H1 (cell line): ENCODE measurements around the gene RCAN2. TPM values are rescaled to one million over a fixed set of nuclear protein-coding genes. Genes with fewer than 3 reads are reported as not detected.

Experiments
- CTCF ChIA-PET: fragments of 300-600 bp; sonication (Branson Sonifier 250); formaldehyde crosslinking; loops from one replicate; lab custom pipeline; 2021; ENCODE audit not compliant: partially characterized antibody; lab: Charles Lee
- POLR2A ChIA-PET: fragments of 300-600 bp; sonication (Branson Sonifier 250); formaldehyde crosslinking; loops from one replicate; lab custom pipeline; 2021; ENCODE audit warnings: inconsistent platforms; ENCODE audit not compliant: partially characterized antibody; lab: Charles Lee
- DNase-seq, 2 experiments: peaks; one replicate each; pipeline versions ENCODE4 v3.0.0 to v3.0.0-alpha.2; 2010 to 2022; ENCODE audit warnings: low spot score in 2 of 2, low read depth in 1 of 2, mixed read lengths in 1 of 2
- FAIRE-seq: peaks from 2 replicates; lab custom pipeline; 2011; peaks lifted over from hg19 to GRCh38; lab: Jason Lieb, UNC
- H2AFZ ChIP-seq: 2 replicates; pipeline ENCODE4 v1.8.1; 2012; ENCODE audit warnings: low read length, inconsistent platforms
- H2AK5ac ChIP-seq: 2 replicates; pipeline ENCODE4 v1.6.1; 2013; ENCODE audit warnings: low read depth, low read length
- H2BK120ac ChIP-seq: replicated peaks from 2 replicates; pipeline ENCODE3; 2013; ENCODE audit warnings: low read depth, low read length, inconsistent platforms
- H2BK12ac ChIP-seq: 2 replicates; pipeline ENCODE4 v1.6.1; 2013; ENCODE audit warnings: low read depth, low read length
- H2BK15ac ChIP-seq: 2 replicates; pipeline ENCODE4 v1.6.1; 2013; ENCODE audit warnings: low read length
- H2BK20ac ChIP-seq: 2 replicates; pipeline ENCODE4 v1.6.1; 2013; ENCODE audit warnings: low read length
- H2BK5ac ChIP-seq: 2 replicates; pipeline ENCODE4 v1.6.1; 2013; ENCODE audit warnings: low read depth, low read length
- H3K14ac ChIP-seq: 2 replicates; pipeline ENCODE4 v1.6.1; 2013; ENCODE audit warnings: inconsistent platforms; ENCODE audit not compliant: insufficient read length
- H3K18ac ChIP-seq: 2 replicates; pipeline ENCODE4 v1.6.1; 2013; ENCODE audit warnings: low read length; ENCODE audit errors: extremely low read depth
- H3K23ac ChIP-seq: 2 replicates; pipeline ENCODE4 v1.6.1; 2013; ENCODE audit warnings: inconsistent platforms; ENCODE audit not compliant: insufficient read length
- H3K23me2 ChIP-seq: 2 replicates; pipeline ENCODE4 v1.6.1; 2013; ENCODE audit warnings: low read depth, low read length
- H3K27ac ChIP-seq: 2 replicates; pipeline ENCODE4 v1.6.1; 2011; ENCODE audit warnings: low read depth, low read length, inconsistent platforms
- H3K27me3 ChIP-seq, 4 experiments: replicated peaks in 1 of 4; 1 replicate in 1 of 4; 2 replicates in 3 of 4; pipeline versions ENCODE4 v1.6.1 to v1.8.1; 2011 to 2013; ENCODE audit warnings: low read length in 3 of 4, mild to moderate bottlenecking in 3 of 4, inconsistent platforms in 2 of 4, mixed read lengths in 2 of 4, moderate library complexity in 1 of 4; ENCODE audit not compliant: control insufficient read depth in 3 of 4, insufficient read depth in 3 of 4; ENCODE audit errors: extremely low read depth in 1 of 4
- H3K36me3 ChIP-seq, 4 experiments: 2 replicates each; pipeline versions ENCODE4 v1.6.1 to v1.8.1; 2011 to 2013; ENCODE audit warnings: mild to moderate bottlenecking in 4 of 4, low read length in 3 of 4, moderate library complexity in 2 of 4, control low read depth in 1 of 4, inconsistent platforms in 1 of 4; ENCODE audit not compliant: insufficient read depth in 4 of 4, control insufficient read depth in 2 of 4
- H3K4ac ChIP-seq: replicated peaks from 2 replicates; pipeline ENCODE3; 2013; ENCODE audit warnings: low read length, low read depth, mixed read lengths, inconsistent platforms; ENCODE audit not compliant: insufficient read length
- H3K4me1 ChIP-seq, 4 experiments: replicated peaks in 1 of 4; 1 replicate in 1 of 4; 2 replicates in 3 of 4; pipeline versions ENCODE4 v1.6.1 to v1.8.1; 2011 to 2013; ENCODE audit warnings: low read length in 3 of 4, inconsistent platforms in 2 of 4, mixed read lengths in 1 of 4; ENCODE audit not compliant: insufficient read depth in 4 of 4, control insufficient read depth in 3 of 4
- H3K4me2 ChIP-seq, 2 experiments: 2 replicates each; pipeline versions ENCODE4 v1.6.1 to v1.8.1; 2011 to 2013; ENCODE audit warnings: low read depth in 2 of 2, low read length in 2 of 2, control low read depth in 1 of 2, inconsistent platforms in 1 of 2, mild to moderate bottlenecking in 1 of 2; ENCODE audit not compliant: insufficient read depth in 1 of 2
- H3K4me3 ChIP-seq, 4 experiments: fragments of 200-600, 300-600 bp in 1 of 4; sonication (generic), shearing (Covaris generic), sonication (Bioruptor Twin) in 1 of 4; 2 replicates each; pipeline versions ENCODE4 v1.5.1 to v1.8.1; 2011 to 2016; ENCODE audit warnings: low read length in 4 of 4, low read depth in 3 of 4, control low read depth in 2 of 4, inconsistent platforms in 2 of 4, mild to moderate bottlenecking in 2 of 4, mixed read lengths in 1 of 4, moderate library complexity in 1 of 4; ENCODE audit not compliant: insufficient read depth in 2 of 4; ENCODE audit errors: extremely low read depth in 1 of 4
- H3K56ac ChIP-seq: replicated peaks from 2 replicates; pipeline ENCODE3; 2013; ENCODE audit warnings: low read depth, mild to moderate bottlenecking, mixed read lengths, low read length, inconsistent platforms; ENCODE audit not compliant: insufficient read length
- H3K79me1 ChIP-seq: 2 replicates; pipeline ENCODE4 v1.6.1; 2013; ENCODE audit warnings: low read depth, low read length, control low read depth
- H3K79me2 ChIP-seq, 2 experiments: 2 replicates each; pipeline versions ENCODE4 v1.6.1 to v1.8.1; 2012 to 2013; ENCODE audit warnings: low read length in 2 of 2, mild to moderate bottlenecking in 2 of 2, inconsistent platforms in 1 of 2; ENCODE audit not compliant: insufficient read depth in 2 of 2, control insufficient read depth in 1 of 2
- H3K9ac ChIP-seq, 4 experiments: replicated peaks in 1 of 4; 1 replicate in 1 of 4; 2 replicates in 3 of 4; pipeline versions ENCODE4 v1.6.1 to v1.8.1; 2011 to 2013; ENCODE audit warnings: low read depth in 3 of 4, low read length in 3 of 4, control low read depth in 2 of 4, mild to moderate bottlenecking in 2 of 4, moderate library complexity in 2 of 4, inconsistent platforms in 1 of 4; ENCODE audit errors: extremely low read depth in 1 of 4
- H3K9me3 ChIP-seq, 2 experiments: 2 replicates each; pipeline versions ENCODE4 v1.6.1 to v1.8.1; 2012 to 2013; ENCODE audit warnings: mild to moderate bottlenecking in 2 of 2, moderate library complexity in 2 of 2, control low read depth in 1 of 2, inconsistent platforms in 1 of 2, low read depth in 1 of 2, low read length in 1 of 2, mixed read lengths in 1 of 2; ENCODE audit not compliant: insufficient read depth in 2 of 2
- H4K20me1 ChIP-seq, 2 experiments: replicated peaks in 1 of 2; 2 replicates each; pipeline versions ENCODE3 to v1.8.1; 2011 to 2013; ENCODE audit warnings: inconsistent platforms in 2 of 2, low read length in 2 of 2, mild to moderate bottlenecking in 1 of 2; ENCODE audit not compliant: insufficient read depth in 2 of 2, control insufficient read depth in 1 of 2
- H4K5ac ChIP-seq: 2 replicates; pipeline ENCODE4 v1.6.1; 2013; ENCODE audit warnings: low read length, low read depth, mixed read lengths, inconsistent platforms; ENCODE audit not compliant: insufficient read length
- H4K8ac ChIP-seq: 2 replicates; pipeline ENCODE4 v1.8.0; 2013; ENCODE audit warnings: mild to moderate bottlenecking, moderate library complexity, low read length, inconsistent platforms; ENCODE audit not compliant: insufficient read depth; ENCODE audit errors: extremely low read depth
- H4K91ac ChIP-seq: replicated peaks from 2 replicates; pipeline ENCODE3; 2013; ENCODE audit warnings: low read length, mixed read lengths, inconsistent platforms; ENCODE audit not compliant: insufficient read length
- NANOG ChIP-seq: IDR thresholded peaks from 2 replicates; pipeline ENCODE4 v1.6.1; 2011; ENCODE audit warnings: low read length, low read depth, mild to moderate bottlenecking, inconsistent platforms; ENCODE audit not compliant: insufficient read depth, poor library complexity, severe bottlenecking
- WGBS, 2 experiments: shearing (Covaris generic) in 1 of 2; methylation state at CpG; one replicate each; pipeline versions ENCODE4 v1.1.6 to v1.1.7; 2013 to 2015; ENCODE audit warnings: low lambda C conversion rate in 2 of 2, mixed read lengths in 2 of 2, inconsistent platforms in 1 of 2, low coverage in 1 of 2, missing lambda C conversion rate in 1 of 2; ENCODE audit not compliant: insufficient replicate concordance in 2 of 2, insufficient coverage in 1 of 2, insufficient read length in 1 of 2; ENCODE audit errors: extremely low coverage in 1 of 2, missing lambda C conversion rate in 1 of 2; 5-methylcytosine and 5-hydroxymethylcytosine counted together
- polyA plus RNA-seq, 7 experiments: library from polyadenylated mRNA; depleted of rRNA in 3 of 7; stranded (reverse) in 5 of 7; unstranded in 2 of 7; fragments of >200 nt in 5 of 7; fragments of 200-250 nt in 2 of 7; gene quantifications; 1 replicate in 5 of 7; 2 replicates in 1 of 7; 4 replicates in 1 of 7; pipeline versions ENCODE4 v1.2.1 to v1.2.3, GENCODE V29; 2011 to 2013; ENCODE audit warnings: missing spikeins in 2 of 7, mixed read lengths in 2 of 7
- total RNA-seq: library from RNA; stranded (reverse); fragmentation: NEBNext Ultra II Directional; extraction: Animal tissue kit (Norgen Biotek cat#: 25700); gene quantifications from 2 replicates; pipeline ENCODE4 v1.2.1, GENCODE V29; 2021

Gene RCAN2
- total and polyA plus RNA-seq, 2 of the 8 experiments (the other 6 are each of a cell fraction or from before 2014, with no cell fraction given), result 5.0 to 8.5 TPM

- no peak overlapping the region for H3K4me3 ChIP-seq
- CTCF ChIA-PET, result interaction anchor here (1.2 kb wide), 1 partner anchor 15 kb away, joined by 3 read pairs; no protein-coding TSS in a partner anchor
- no peaks in the 10 kb centered on the region for H3K23me2 ChIP-seq
- no peak overlapping the region for H2AK5ac ChIP-seq
- H3K18ac ChIP-seq, result no peak overlapping the region
- H3K79me2 ChIP-seq, result no peaks in the 10 kb centered on the region
- H2BK120ac ChIP-seq, result no peak overlapping the region
- H2BK15ac ChIP-seq, result no peak overlapping the region
- H3K9me3 ChIP-seq, result no peaks in the 10 kb centered on the region
- H3K4me1 ChIP-seq, result no peaks in the 10 kb centered on the region
- H3K56ac ChIP-seq, result no peak overlapping the region
- no peak overlapping the region for H3K4ac ChIP-seq
- no peaks in the 10 kb centered on the region for H4K20me1 ChIP-seq
- no peak for DNase-seq
- H3K36me3 ChIP-seq, result no peaks in the 10 kb centered on the region
- H4K5ac ChIP-seq, result no peak overlapping the region
- no peak overlapping the region for H2BK20ac ChIP-seq
- H3K79me1 ChIP-seq, result no peaks in the 10 kb centered on the region
- H2AFZ ChIP-seq, result no peak overlapping the region
- H3K4me2 ChIP-seq, result no peak overlapping the region
- H3K27me3 ChIP-seq, result no peaks in the 10 kb centered on the region
- FAIRE-seq, result no peak
- H3K27ac ChIP-seq, result no peak overlapping the region
- no peak overlapping the region for H2BK5ac ChIP-seq
- no peak overlapping the region for H4K8ac ChIP-seq
- WGBS, 2 experiments, result 97% methylated on average over 2 of the region's 2 CpGs; no CpG with 5 or more reads in 1 of the 2 experiments
- H3K14ac ChIP-seq, result no peak overlapping the region
- no peak overlapping the region for H3K9ac ChIP-seq
- H3K23ac ChIP-seq, result no peak overlapping the region
- no peak overlapping the region for H2BK12ac ChIP-seq
- POLR2A ChIA-PET, result no interaction called here
- no peak overlapping the region for H4K91ac ChIP-seq
- no peak for TF ChIP-seq NANOG
Observed at GRCh38 chr6:46340246-46340645, 151.0 kb downstream of the RCAN2 start.
